Ureter (tissue), 1 donor: ENCODE data around the gene CFAP119. TPM values are rescaled to one million over a fixed set of nuclear protein-coding genes. Genes with fewer than 3 reads are reported as not detected.

ENCODE experiments used
- DNase-seq: peaks from one replicate; pipeline ENCODE4 v3.0.0-alpha.2; 2020; ENCODE audit warnings: low spot score
- total RNA-seq: library from RNA; stranded (reverse); gene quantifications from one replicate; pipeline ENCODE4 v1.2.4, GENCODE V29; 2023
- donor health status: DM: yes; HTN: yes; CAD: no.

The CFAP119 gene
- total RNA-seq, 1 donor from 2014 or later: 8.7 TPM

DNA sequence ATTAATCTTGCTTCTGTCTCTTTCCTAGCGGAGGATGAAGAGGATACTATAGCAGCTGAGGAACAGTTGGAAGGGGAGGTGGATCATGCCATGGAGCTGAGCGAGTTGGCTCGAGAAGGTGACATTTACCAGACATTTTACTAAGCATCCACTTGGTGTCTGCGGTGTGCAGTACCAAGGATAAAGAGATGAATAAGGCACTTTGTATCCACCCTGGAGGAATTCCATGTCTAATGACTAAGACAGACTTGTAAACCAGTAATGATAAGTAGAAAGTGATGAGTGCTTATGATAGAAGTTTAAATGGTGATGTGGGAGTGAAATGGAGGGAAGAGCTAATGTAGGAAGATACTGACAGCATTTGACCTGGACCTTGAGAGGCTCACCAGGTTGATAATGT lies 50.9 kb downstream of the CFAP119 start:
- no peak for DNase-seq

Other genes starting within 250 kb of the CFAP119 start
- 37.6 TPM for gene ZNF768, start 235.5 kb downstream of the CFAP119 start, total RNA-seq
- 10.4 TPM for gene ZNF747, start 227.2 kb downstream of the CFAP119 start, total RNA-seq
- gene ZNF764, start 203.7 kb downstream of the CFAP119 start, total RNA-seq: 6.9 TPM
- gene ZNF688, start 190.3 kb downstream of the CFAP119 start, total RNA-seq: 10.8 TPM
- gene ZNF785, start 176.4 kb downstream of the CFAP119 start, total RNA-seq: 25.2 TPM
- gene ZNF689, start 151.7 kb downstream of the CFAP119 start, total RNA-seq: 10.2 TPM
- gene PRR14, start 111.1 kb downstream of the CFAP119 start, total RNA-seq: 37.8 TPM
- 82.5 TPM for gene FBRS, start 103.6 kb downstream of the CFAP119 start, total RNA-seq
- 82.3 TPM for gene SRCAP, start 62.9 kb downstream of the CFAP119 start, total RNA-seq
- 35.9 TPM for gene PHKG2, start 13.6 kb downstream of the CFAP119 start, total RNA-seq
- gene RNF40, start 260 bp upstream of the CFAP119 start, total RNA-seq: 133 TPM
- gene ZNF629, start 25.1 kb upstream of the CFAP119 start, total RNA-seq: 21.6 TPM
- 35.9 TPM for gene BCL7C, start 132.0 kb upstream of the CFAP119 start, total RNA-seq
- 8.2 TPM for gene CTF1, start 134.6 kb upstream of the CFAP119 start, total RNA-seq
- 25.7 TPM for gene FBXL19, start 161.5 kb upstream of the CFAP119 start, total RNA-seq
- gene ORAI3, start 187.0 kb upstream of the CFAP119 start, total RNA-seq: 25.9 TPM
- gene SETD1A, start 195.7 kb upstream of the CFAP119 start, total RNA-seq: 19.6 TPM
- 14.8 TPM for gene HSD3B7, start 223.1 kb upstream of the CFAP119 start, total RNA-seq
- gene STX1B, start 248.6 kb upstream of the CFAP119 start, total RNA-seq: 1.6 TPM